D721Med (cell line): ENCODE data around the gene PTDSS2.

ENCODE experiments used
- DNase-seq: peaks from one replicate; pipeline ENCODE4 v3.0.0; 2011; ENCODE audit warnings: low spot score; ENCODE audit not compliant: insufficient read length
- FAIRE-seq: peaks from 2 replicates; lab custom pipeline; 2011; peaks lifted over from hg19 to GRCh38; lab: Jason Lieb, UNC
- CTCF ChIP-seq: IDR thresholded peaks from 2 replicates; pipeline ENCODE4 v1.5.1; 2012; ENCODE audit warnings: mild to moderate bottlenecking, control low read depth; ENCODE audit not compliant: insufficient read depth; ENCODE audit errors: missing control alignments

Gene PTDSS2

DNA sequence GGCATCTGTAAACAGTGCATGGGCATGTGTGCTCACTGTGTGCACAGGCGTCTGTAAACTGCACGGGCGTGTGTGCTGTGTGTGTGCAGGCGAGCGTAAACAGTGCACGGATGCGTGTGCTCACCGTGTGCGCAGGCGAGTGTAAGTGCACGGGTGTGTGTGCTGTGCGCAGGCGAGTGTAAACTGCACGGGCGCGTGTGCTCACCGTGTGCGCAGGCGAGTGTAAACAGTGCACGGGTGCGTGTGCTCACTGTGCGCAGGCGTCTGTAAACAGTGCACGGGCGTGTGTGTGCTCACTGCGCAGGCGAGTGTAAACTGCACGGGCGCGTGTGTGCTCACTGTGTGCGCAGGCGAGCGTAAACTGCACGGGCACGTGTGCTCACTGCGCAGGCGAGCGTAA lies 34.5 kb downstream of the PTDSS2 start:
- TF ChIP-seq CTCF, result no peak
- FAIRE-seq, result no peak
- DNase-seq, result no peak

- FAIRE-seq, result no peak
- no peak for TF ChIP-seq CTCF
- no peak for DNase-seq
Measured at GRCh38 chr11:486189-486588, 36.1 kb downstream of the PTDSS2 start.

- no peak for DNase-seq
- FAIRE-seq, result no peak
- no peak for TF ChIP-seq CTCF
Measured at GRCh38 chr11:487571-488021, 37.5 kb downstream of the PTDSS2 start.

DNA sequence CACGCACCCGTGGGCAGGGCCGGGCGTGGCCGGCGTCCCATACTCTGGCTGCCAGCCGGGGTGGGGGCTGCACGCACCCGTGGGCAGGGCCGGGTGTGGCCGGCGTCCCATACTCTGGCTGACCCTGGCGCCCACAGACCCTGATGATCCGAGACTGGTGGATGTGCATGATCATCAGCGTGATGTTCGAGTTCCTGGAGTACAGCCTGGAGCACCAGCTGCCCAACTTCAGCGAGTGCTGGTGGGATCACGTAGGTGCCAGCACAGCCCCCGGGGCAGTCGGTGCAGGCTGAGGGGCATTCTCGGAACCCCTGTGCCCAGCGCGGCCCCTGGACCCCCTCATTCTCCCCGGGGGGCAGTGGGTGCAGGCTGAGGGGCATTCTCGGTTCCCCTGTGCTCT lies 38.0 kb downstream of the PTDSS2 start:
- TF ChIP-seq CTCF, result no peak
- DNase-seq (no peak), FAIRE-seq (no peak)

- DNase-seq (no peak), FAIRE-seq (no peak)
- no peak for TF ChIP-seq CTCF
Measured at GRCh38 chr11:488579-488978, 38.5 kb downstream of the PTDSS2 start.

- DNase-seq (no peak), FAIRE-seq (no peak)
- TF ChIP-seq CTCF, result no peak
Measured at GRCh38 chr11:488992-489391, 38.9 kb downstream of the PTDSS2 start.

DNA sequence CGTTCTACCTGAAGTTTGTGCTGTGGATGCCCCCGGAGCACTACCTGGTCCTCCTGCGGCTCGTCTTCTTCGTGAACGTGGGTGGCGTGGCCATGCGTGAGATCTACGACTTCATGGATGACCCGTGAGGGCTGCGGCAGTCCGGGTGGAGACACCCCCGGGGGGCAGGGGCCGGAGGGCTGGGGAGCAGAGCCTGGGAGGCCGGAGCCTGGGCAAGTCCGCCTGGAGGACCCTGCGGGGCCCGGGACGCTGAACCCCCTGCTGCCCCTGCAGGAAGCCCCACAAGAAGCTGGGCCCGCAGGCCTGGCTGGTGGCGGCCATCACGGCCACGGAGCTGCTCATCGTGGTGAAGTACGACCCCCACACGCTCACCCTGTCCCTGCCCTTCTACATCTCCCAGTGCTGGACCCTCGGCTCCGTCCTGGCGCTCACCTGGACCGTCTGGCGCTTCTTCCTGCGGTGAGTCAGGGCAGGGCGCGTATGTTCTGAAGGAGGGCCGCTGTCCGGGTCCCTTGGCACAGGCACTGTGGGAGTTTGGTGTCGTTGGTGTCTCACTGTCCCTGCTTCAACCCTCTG lies 39.6 kb downstream of the PTDSS2 start:
- FAIRE-seq, result no peak
- no peak for TF ChIP-seq CTCF
- DNase-seq, result no peak
